H7 (cell line): ENCODE results near the gene APOA5. TPM values are rescaled to one million over a fixed set of nuclear protein-coding genes. Genes with fewer than 3 reads are reported as not detected.

Experiments used
- DNase-seq: peaks from one replicate; pipeline ENCODE4 v3.0.0; 2012
- H3K27me3 ChIP-seq: 2 replicates; pipeline ENCODE4 v1.6.0; 2011; ENCODE audit warnings: mild to moderate bottlenecking, low read length; ENCODE audit not compliant: control insufficient read depth, insufficient read depth
- H3K36me3 ChIP-seq: replicated peaks from 2 replicates; pipeline ENCODE4 v1.5.1; 2011; ENCODE audit warnings: low read length; ENCODE audit not compliant: control insufficient read depth, insufficient read depth
- H3K4me3 ChIP-seq: 2 replicates; pipeline ENCODE4 v1.5.1; 2011; ENCODE audit warnings: low read depth, mild to moderate bottlenecking, control low read depth, low read length, moderate library complexity; ENCODE audit not compliant: insufficient read depth
- total RNA-seq: library from RNA; depleted of rRNA; stranded (reverse); fragments of >200 nt; shearing (Covaris generic); gene quantifications from 2 replicates; pipeline ENCODE4 v1.2.3, GENCODE V29; 2014

The APOA5 gene
- total RNA-seq, 1 experiment from 2014 or later: 0.07 TPM

- no peak overlapping the region for H3K4me3 ChIP-seq
- no peak for DNase-seq
- H3K36me3 ChIP-seq: no peaks in the 10 kb centered on the region
Measured at GRCh38 chr11:116796548-116796947, 4.9 kb upstream of the APOA5 start.

DNA sequence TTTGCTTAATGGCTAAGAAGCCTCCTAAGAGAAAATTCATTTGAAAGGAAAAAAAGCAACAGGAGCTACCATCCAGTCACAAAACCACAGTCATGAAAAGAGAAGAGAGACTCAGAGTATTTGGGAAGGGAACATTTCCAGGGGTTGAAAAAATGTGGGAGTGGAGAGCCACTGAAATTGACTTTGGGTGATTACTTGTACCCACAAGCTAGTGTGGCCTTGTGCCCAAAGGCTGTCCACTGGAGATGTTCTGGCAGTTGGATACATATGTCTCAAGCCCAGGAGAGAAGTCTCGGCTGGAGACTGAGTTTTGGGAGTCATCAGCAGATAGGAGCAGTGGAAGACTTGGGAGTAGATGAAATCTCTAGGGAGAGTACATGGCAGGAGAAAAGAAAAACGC lies 3.2 kb upstream of the APOA5 start:
- no peaks in the 10 kb centered on the region for H3K36me3 ChIP-seq
- H3K4me3 ChIP-seq: no peak overlapping the region
- peaks cover 6% of the 10 kb centered on the region for H3K27me3 ChIP-seq
- DNase-seq: no peak

More at GRCh38 chr11:116796548-116796947, 4.9 kb upstream of the APOA5 start:
- H3K27me3 ChIP-seq: peaks cover 1% of the 10 kb centered on the region; the same call in 1 of the 2 replicates

- no peak for DNase-seq
- Histone ChIP-seq H3K4me3 (no peak overlapping the region), H3K36me3 (no peaks in the 10 kb centered on the region), H3K27me3 (peaks cover 6% of the 10 kb centered on the region)
Measured at GRCh38 chr11:116793772-116794097, 2.1 kb upstream of the APOA5 start.

GRCh38 chr11:116792869-116793771 lies 1.4 kb upstream of the APOA5 start:
- H3K36me3 ChIP-seq: no peaks in the 10 kb centered on the region
- no peak overlapping the region for H3K4me3 ChIP-seq
- no peak for DNase-seq
- peaks cover 6% of the 10 kb centered on the region for H3K27me3 ChIP-seq

- Histone ChIP-seq H3K4me3 (no peak overlapping the region), H3K36me3 (no peaks in the 10 kb centered on the region), H3K27me3 (peaks cover 6% of the 10 kb centered on the region)
- peak; percentile 34 for DNase-seq
Measured at GRCh38 chr11:116792144-116792868, 627 bp upstream of the APOA5 start.

DNA sequence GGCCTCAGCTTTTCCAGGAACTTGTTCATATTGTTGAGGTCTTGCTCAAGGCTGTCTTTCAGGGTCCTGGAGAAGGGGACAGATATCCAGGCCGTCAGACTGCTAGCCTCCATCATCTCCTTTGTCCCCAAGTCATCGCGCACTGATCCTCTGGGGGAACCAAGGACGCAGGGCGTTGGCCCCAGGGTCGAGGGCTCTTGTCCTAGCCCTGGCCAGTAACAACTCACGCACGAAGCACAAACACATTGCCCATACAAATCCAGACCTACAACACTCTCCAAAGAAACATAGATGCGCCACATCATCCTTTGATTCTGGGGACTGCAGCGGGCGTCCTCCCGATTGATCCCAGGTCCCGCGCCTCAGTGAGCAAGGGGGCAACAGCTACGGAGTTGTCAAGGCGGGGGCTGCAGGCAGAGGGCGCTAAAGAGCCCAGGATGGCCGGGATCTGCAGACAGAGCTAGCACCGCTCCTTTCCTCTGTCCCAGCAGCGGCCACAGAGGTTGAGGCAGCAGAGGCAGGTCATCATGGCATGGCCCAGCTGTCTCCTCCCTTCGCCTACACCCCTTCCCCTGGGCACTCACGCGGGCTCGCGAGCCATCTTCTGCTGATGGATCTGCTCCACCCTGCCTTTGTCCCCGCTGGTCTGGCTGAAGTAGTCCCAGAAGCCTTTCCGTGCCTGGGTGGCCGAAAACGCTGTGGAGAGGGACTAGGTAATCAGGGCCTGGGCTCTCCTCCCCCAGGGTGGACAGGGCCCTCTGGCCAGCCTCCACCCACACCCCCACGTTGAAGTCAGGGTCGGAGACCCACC lies 472 bp downstream of the APOA5 start:
- Histone ChIP-seq H3K27me3 (peaks cover 6% of the 10 kb centered on the region), H3K4me3 (no peak overlapping the region), H3K36me3 (peaks cover 3% of the 10 kb centered on the region)
- peak; percentile 95 for DNase-seq

GRCh38 chr11:116790167-116791001 lies 1.3 kb downstream of the APOA5 start:
- Histone ChIP-seq H3K36me3 (peaks cover 9% of the 10 kb centered on the region), H3K4me3 (no peak overlapping the region), H3K27me3 (peaks cover 6% of the 10 kb centered on the region)
- peak; percentile 35 for DNase-seq

DNA sequence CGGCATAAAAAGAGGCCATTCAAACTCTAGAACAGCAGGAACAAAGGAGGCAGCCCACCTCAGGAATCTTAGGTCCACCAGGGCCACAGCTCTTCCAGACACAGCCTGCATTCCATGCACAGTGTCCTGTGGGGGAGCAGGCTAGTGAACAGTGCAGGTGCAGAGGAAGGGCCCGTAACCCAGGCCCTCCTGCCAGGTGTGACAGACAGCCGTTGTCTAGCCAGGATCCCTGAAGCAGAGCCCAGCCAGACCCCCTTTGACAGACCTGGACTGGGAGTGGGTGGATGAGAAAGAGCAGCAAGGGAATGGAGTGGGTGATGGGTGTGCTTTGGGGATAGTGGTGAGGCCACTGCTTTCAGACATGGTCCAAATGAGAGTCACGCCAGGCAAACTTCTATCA lies 2.7 kb downstream of the APOA5 start:
- peaks cover 22% of the 10 kb centered on the region for H3K36me3 ChIP-seq
- peaks cover 6% of the 10 kb centered on the region for H3K27me3 ChIP-seq
- DNase-seq: no peak
- no peak overlapping the region for H3K4me3 ChIP-seq

DNA sequence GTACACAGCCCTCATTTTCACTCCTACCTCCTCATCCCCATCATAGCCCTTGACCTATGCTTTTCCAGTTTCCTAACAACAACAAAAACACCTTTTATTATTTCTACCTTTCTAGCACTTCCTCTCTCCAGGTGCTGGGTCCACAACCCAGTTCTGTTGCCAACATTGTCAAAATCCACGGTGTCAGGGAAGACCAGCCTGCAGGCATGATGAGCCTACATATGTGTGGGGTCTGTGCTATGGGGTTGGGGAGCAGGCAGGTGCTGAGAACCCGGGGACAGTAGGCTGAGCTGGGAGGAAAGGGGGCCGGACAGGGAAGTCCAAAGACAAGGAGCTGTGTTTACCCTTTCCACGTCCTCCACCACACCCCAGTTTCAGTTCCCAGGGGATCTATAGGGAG lies 3.1 kb downstream of the APOA5 start:
- DNase-seq: no peak
- peaks cover 6% of the 10 kb centered on the region for H3K27me3 ChIP-seq
- H3K36me3 ChIP-seq: peaks cover 25% of the 10 kb centered on the region
- H3K4me3 ChIP-seq: peak overlapping the region; percentile 64

DNA sequence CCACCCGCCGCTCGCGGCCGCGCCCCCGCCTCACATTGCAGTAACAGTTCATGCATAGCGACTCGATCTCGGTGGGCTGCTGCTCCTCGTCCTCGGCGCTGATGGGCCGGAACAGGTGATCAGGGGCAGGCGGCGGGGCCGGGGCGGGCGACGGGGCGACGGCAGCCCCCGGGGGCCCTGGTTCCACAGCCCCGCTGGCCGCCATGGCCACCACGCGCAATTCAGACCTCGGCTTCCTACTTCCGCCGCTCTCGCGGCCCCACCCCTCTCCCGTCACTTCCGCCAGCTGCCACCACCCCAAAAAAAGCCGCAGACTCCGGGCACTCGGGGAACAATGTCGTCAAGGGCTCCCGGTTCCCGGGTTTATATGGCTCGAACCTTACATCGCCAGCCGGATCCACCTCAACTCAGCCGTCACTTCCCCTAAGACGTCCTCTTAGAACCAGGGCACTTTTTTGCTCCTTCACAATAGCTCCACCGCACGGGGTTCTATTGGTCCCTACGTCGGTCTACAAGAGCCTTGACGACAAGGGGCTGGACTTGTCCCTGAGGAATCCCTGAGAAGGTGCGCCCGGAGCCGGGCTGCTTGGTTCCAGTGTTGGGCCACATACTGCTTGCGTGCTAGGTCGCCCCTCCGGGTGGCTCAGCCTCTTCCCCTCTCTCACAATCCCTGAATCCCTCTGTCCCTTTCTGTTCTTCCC lies 3.7 kb downstream of the APOA5 start, which contains the start of gene ZPR1:
TSS of gene ZPR1 (minus strand) at position 238 of the 701 bp plus-strand sequence. CDS start at position 205, 33 bp downstream.
- peak; percentile 92 for DNase-seq
- Histone ChIP-seq H3K27me3 (peaks cover 6% of the 10 kb centered on the region), H3K4me3 (peak within 1 kb of the TSS; percentile 64), H3K36me3 (peaks cover 31% of the 10 kb centered on the region)

GRCh38 chr11:116787436-116787785 lies 4.3 kb downstream of the APOA5 start:
- H3K27me3 ChIP-seq: peaks cover 6% of the 10 kb centered on the region
- peak; percentile 29 for DNase-seq

GRCh38 chr11:116786966-116787365 lies 4.7 kb downstream of the APOA5 start:
- H3K27me3 ChIP-seq: peaks cover 6% of the 10 kb centered on the region

More at GRCh38 chr11:116787436-116787785, 4.3 kb downstream of the APOA5 start:
- H3K36me3 ChIP-seq: peaks cover 35% of the 10 kb centered on the region
- peak overlapping the region; percentile 64 for H3K4me3 ChIP-seq

GRCh38 chr11:116786326-116786725 lies 5.4 kb downstream of the APOA5 start:
- Histone ChIP-seq H3K36me3 (peaks cover 40% of the 10 kb centered on the region), H3K27me3 (peaks cover 5% of the 10 kb centered on the region), H3K4me3 (no peak overlapping the region)
- DNase-seq: no peak

More at GRCh38 chr11:116786966-116787365, 4.7 kb downstream of the APOA5 start:
- peak overlapping the region; percentile 64 for H3K4me3 ChIP-seq
- DNase-seq: no peak
- H3K36me3 ChIP-seq: peaks cover 39% of the 10 kb centered on the region
